ENCODE results near the gene MBD2.

Gene MBD2

DNA sequence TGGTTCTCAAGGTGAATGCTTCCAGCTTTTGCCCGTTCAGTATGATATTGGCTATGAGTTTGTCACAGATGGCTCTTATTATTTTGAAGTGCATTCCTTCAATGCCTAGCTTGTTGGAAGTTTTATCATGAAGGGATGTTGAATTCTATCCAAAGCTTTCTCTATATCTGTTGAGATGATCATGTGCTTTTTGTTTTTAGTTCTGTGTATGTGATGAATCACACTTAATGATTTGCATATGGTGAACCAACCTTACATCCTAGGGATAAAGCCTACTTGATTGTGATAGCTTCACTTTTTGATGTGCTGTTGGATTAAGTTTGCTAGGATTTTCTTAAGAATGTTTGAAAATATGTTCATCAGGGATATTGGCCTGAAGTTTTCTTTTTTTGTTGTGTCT is 112.1 kb downstream of the MBD2 start:
- TF ChIP-seq EGR1 (IDR thresholded peaks at IDR 0.05) (no peak), TCF12 (IDR thresholded peaks at IDR 0.05; ENCODE audit: low read depth) (no peak), EP300 (IDR thresholded peaks at IDR 0.05; ENCODE audit: borderline replicate concordance) (no peak), YY1 (IDR thresholded peaks at IDR 0.05; ENCODE audit: low read depth) (no peak), RAD21 (IDR thresholded peaks at IDR 0.05; ENCODE audit: low read depth) (no peak), FOXM1 (IDR thresholded peaks at IDR 0.05; ENCODE audit: borderline replicate concordance, low read depth) (no peak), CREB1 (IDR thresholded peaks at IDR 0.05; ENCODE audit: low read depth) (no peak), CEBPB (IDR thresholded peaks at IDR 0.05) (no peak)
- TF ChIP-seq, protein P1, sequence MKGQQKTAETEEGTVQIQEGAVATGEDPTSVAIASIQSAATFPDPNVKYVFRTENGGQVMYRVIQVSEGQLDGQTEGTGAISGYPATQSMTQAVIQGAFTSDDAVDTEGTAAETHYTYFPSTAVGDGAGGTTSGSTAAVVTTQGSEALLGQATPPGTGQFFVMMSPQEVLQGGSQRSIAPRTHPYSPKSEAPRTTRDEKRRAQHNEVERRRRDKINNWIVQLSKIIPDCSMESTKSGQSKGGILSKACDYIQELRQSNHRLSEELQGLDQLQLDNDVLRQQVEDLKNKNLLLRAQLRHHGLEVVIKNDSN (IDR thresholded peaks at IDR 0.05): no peak
- TF ChIP-seq, protein P2, sequence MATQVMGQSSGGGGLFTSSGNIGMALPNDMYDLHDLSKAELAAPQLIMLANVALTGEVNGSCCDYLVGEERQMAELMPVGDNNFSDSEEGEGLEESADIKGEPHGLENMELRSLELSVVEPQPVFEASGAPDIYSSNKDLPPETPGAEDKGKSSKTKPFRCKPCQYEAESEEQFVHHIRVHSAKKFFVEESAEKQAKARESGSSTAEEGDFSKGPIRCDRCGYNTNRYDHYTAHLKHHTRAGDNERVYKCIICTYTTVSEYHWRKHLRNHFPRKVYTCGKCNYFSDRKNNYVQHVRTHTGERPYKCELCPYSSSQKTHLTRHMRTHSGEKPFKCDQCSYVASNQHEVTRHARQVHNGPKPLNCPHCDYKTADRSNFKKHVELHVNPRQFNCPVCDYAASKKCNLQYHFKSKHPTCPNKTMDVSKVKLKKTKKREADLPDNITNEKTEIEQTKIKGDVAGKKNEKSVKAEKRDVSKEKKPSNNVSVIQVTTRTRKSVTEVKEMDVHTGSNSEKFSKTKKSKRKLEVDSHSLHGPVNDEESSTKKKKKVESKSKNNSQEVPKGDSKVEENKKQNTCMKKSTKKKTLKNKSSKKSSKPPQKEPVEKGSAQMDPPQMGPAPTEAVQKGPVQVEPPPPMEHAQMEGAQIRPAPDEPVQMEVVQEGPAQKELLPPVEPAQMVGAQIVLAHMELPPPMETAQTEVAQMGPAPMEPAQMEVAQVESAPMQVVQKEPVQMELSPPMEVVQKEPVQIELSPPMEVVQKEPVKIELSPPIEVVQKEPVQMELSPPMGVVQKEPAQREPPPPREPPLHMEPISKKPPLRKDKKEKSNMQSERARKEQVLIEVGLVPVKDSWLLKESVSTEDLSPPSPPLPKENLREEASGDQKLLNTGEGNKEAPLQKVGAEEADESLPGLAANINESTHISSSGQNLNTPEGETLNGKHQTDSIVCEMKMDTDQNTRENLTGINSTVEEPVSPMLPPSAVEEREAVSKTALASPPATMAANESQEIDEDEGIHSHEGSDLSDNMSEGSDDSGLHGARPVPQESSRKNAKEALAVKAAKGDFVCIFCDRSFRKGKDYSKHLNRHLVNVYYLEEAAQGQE (IDR thresholded peaks at IDR 0.05; ENCODE audit: low read depth): no peak

DNA sequence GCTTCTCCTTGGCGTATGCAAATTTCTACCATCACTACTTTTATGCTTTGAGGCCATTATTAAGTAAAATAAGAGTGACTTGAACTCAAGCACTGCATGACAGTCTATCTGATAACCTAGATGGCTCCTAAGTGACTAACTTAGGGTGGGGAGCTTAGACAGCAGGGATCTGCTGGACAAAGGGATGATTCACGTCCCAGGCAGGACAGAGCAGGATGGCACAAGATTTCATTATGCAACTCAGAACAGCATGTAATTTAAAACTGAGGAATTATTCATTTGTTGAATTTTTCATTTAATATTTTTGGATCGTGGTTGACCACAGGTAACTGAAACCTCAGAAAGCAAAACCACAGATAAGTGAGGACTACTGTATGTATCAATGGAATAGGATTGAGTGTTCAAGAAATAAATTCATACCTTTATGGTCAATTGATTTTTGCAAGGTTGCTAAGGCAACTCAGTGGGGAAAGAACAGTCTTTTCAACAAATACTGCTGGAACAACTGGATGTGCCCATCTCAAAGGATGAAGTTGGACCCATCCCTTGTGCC is 115.3 kb downstream of the MBD2 start:
- TF ChIP-seq ZBTB7A (IDR thresholded peaks at IDR 0.05; ENCODE audit: low read depth): no peak

DNA sequence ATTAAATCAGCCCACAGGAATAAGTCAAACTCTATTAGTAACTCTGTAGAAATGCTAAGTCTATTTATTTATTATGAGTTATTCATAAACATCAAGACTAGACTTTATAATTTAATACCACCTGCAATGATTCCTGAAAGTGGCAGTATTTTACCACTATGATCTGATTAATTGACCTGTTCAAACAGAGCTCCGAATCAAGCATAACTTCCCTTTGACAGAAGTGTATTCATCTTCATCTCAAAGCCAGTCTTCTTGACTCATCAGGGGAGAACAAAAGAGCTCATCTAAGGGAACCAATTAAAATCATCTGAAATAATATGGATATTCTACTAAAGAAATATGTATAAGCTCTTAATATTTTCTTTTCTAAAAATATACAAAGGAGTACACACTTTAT is 122.3 kb downstream of the MBD2 start:
- TF ChIP-seq ZBTB7A (IDR thresholded peaks at IDR 0.05; ENCODE audit: low read depth) (no peak), TAF1 (IDR thresholded peaks at IDR 0.05; ENCODE audit: low read depth) (no peak), CREB1 (IDR thresholded peaks at IDR 0.05; ENCODE audit: low read depth) (no peak), EP300 (IDR thresholded peaks at IDR 0.05; ENCODE audit: borderline replicate concordance) (no peak), TEAD4 (IDR thresholded peaks at IDR 0.05) (no peak), YY1 (IDR thresholded peaks at IDR 0.05; ENCODE audit: low read depth) (no peak), NFIC (IDR thresholded peaks at IDR 0.05) (no peak), FOXM1 (IDR thresholded peaks at IDR 0.05; ENCODE audit: borderline replicate concordance, low read depth) (no peak), EGR1 (IDR thresholded peaks at IDR 0.05) (no peak), CEBPB (IDR thresholded peaks at IDR 0.05) (no peak)
- TF ChIP-seq, protein P3, sequence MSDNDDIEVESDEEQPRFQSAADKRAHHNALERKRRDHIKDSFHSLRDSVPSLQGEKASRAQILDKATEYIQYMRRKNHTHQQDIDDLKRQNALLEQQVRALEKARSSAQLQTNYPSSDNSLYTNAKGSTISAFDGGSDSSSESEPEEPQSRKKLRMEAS (IDR thresholded peaks at IDR 0.05): no peak
- TF ChIP-seq, protein P1 (IDR thresholded peaks at IDR 0.05): no peak

Measured in Ishikawa (cell line).